ENCODE results near the gene TEX51. TPM values are rescaled to one million over a fixed set of nuclear protein-coding genes. Genes with fewer than 3 reads are reported as not detected.

The TEX51 gene
- total RNA-seq, 1 donor from 2014 or later, result not detected

GRCh38 chr2:126882736-126883665 is 15.7 kb upstream of the TEX51 start:
- DNase-seq (ENCODE audit: low spot score), result no peak
- Mint-ChIP-seq H3K9me3 (ENCODE audit: unreplicated experiment) (no peaks in the 10 kb centered on the region), H3K4me1 (ENCODE audit: unreplicated experiment) (peaks cover 6% of the 10 kb centered on the region), H3K36me3 (ENCODE audit: low read depth, unreplicated experiment) (no peaks in the 10 kb centered on the region), H3K27ac (ENCODE audit: unreplicated experiment) (no peak overlapping the region), H3K4me3 (ENCODE audit: unreplicated experiment) (no peak overlapping the region), H3K27me3 (ENCODE audit: unreplicated experiment) (peaks cover 3% of the 10 kb centered on the region)
- TF ChIP-seq, protein P1, sequence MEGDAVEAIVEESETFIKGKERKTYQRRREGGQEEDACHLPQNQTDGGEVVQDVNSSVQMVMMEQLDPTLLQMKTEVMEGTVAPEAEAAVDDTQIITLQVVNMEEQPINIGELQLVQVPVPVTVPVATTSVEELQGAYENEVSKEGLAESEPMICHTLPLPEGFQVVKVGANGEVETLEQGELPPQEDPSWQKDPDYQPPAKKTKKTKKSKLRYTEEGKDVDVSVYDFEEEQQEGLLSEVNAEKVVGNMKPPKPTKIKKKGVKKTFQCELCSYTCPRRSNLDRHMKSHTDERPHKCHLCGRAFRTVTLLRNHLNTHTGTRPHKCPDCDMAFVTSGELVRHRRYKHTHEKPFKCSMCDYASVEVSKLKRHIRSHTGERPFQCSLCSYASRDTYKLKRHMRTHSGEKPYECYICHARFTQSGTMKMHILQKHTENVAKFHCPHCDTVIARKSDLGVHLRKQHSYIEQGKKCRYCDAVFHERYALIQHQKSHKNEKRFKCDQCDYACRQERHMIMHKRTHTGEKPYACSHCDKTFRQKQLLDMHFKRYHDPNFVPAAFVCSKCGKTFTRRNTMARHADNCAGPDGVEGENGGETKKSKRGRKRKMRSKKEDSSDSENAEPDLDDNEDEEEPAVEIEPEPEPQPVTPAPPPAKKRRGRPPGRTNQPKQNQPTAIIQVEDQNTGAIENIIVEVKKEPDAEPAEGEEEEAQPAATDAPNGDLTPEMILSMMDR (IDR thresholded peaks at IDR 0.05; ENCODE audit: unreplicated experiment), result no peak

GRCh38 chr2:126883666-126884040 is 15.0 kb upstream of the TEX51 start:
- no peak overlapping the region for H3K4me3 Mint-ChIP-seq (ENCODE audit: unreplicated experiment)
- H3K27ac Mint-ChIP-seq (ENCODE audit: unreplicated experiment), result no peak overlapping the region
- TF ChIP-seq, protein P1 (IDR thresholded peaks at IDR 0.05; ENCODE audit: unreplicated experiment), result no peak
- H3K36me3 Mint-ChIP-seq (ENCODE audit: low read depth, unreplicated experiment), result no peaks in the 10 kb centered on the region
- peaks cover 3% of the 10 kb centered on the region for H3K27me3 Mint-ChIP-seq (ENCODE audit: unreplicated experiment)
- H3K9me3 Mint-ChIP-seq (ENCODE audit: unreplicated experiment), result no peaks in the 10 kb centered on the region
- H3K4me1 Mint-ChIP-seq (ENCODE audit: unreplicated experiment), result peaks cover 6% of the 10 kb centered on the region
- DNase-seq (ENCODE audit: low spot score), result no peak

DNA sequence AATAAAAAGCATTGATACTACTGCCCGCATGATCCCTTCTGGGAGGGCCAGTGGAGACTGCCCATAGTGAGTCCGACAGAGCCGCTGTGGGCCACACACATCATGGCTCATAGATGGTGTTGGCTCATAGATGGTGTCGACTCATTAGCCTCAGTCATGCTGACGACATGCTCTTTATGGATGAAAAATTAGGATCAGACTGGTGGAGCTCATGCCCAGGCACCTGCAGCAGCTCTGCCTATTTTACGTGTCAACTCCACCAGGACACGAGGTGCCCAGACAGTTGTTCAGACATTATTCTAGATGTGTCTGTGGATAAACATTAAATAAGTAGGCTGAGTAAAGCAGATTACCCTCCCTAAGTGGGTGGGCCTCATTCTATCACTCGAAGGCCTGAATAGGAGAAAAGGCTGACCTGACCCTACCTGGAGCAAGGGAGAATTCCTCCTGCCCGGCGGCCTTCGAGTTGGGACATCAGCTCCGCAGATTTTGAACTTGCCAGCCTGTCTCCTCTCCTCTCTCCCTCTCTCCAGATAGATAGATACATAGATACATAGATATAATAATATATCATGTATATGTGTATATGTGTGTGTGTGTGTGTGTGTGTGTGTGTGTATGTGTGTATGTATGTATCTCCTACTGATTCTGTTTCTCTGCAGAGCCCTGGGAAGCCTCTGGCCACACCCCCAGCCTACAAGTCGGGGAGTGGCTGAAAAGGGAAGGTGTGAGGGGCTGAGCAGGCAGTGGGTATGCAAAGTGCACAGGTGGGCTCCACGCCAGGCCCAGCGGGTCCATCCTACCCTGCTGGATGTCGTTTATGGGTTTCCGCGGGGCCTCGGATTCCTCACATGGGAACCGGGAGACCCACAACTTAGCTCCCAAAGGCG is 13.6 kb upstream of the TEX51 start:
- Mint-ChIP-seq H3K36me3 (ENCODE audit: low read depth, unreplicated experiment) (no peaks in the 10 kb centered on the region), H3K4me1 (ENCODE audit: unreplicated experiment) (peaks cover 6% of the 10 kb centered on the region), H3K4me3 (ENCODE audit: unreplicated experiment) (no peak overlapping the region), H3K27ac (ENCODE audit: unreplicated experiment) (no peak overlapping the region), H3K9me3 (ENCODE audit: unreplicated experiment) (no peaks in the 10 kb centered on the region), H3K27me3 (ENCODE audit: unreplicated experiment) (peaks cover 6% of the 10 kb centered on the region)
- DNase-seq (ENCODE audit: low spot score), result no peak
- TF ChIP-seq, protein P1 (IDR thresholded peaks at IDR 0.05; ENCODE audit: unreplicated experiment), result no peak

GRCh38 chr2:126885751-126886210 is 12.9 kb upstream of the TEX51 start:
- Mint-ChIP-seq H3K4me3 (ENCODE audit: unreplicated experiment) (no peak overlapping the region), H3K27ac (ENCODE audit: unreplicated experiment) (no peak overlapping the region), H3K9me3 (ENCODE audit: unreplicated experiment) (no peaks in the 10 kb centered on the region), H3K27me3 (ENCODE audit: unreplicated experiment) (peaks cover 6% of the 10 kb centered on the region), H3K4me1 (ENCODE audit: unreplicated experiment) (peaks cover 6% of the 10 kb centered on the region), H3K36me3 (ENCODE audit: low read depth, unreplicated experiment) (no peaks in the 10 kb centered on the region)
- TF ChIP-seq, protein P1 (IDR thresholded peaks at IDR 0.05; ENCODE audit: unreplicated experiment), result no peak
- no peak for DNase-seq (ENCODE audit: low spot score)

Data from endothelial cell (in vitro differentiated cells).